CD4-positive, alpha-beta T cell treated with Interleukin-2 at 100 ng/mL for 4 hours (primary cell): ENCODE results near the gene BMP10.

Experiments
- DNase-seq: peaks from one replicate; pipeline ENCODE4 v3.0.0-alpha.2; 2020; ENCODE audit warnings: low spot score

Gene BMP10

DNA sequence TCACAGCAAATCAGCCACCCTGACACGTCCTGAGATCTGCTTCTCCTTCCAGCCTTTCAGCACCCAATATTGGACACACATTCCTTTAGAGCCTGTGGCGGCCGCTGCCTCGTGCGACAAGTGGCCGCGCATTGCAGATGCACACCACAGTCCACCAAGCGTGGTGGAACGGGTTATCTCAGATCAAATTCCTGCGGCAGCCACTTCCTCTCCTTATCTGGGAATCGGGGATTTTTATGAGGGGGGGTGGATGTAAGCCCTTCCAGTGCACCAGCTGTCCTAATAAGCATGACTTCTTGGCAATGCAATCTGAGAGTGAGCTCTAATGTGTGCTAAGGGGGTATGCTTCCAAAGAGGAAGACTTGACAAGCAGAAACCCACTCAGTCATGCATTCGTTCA, 18.3 kb upstream of the BMP10 start:
- DNase-seq = no peak

- no peak for DNase-seq
Measured at GRCh38 chr2:68889021-68889420, 17.8 kb upstream of the BMP10 start.

DNA sequence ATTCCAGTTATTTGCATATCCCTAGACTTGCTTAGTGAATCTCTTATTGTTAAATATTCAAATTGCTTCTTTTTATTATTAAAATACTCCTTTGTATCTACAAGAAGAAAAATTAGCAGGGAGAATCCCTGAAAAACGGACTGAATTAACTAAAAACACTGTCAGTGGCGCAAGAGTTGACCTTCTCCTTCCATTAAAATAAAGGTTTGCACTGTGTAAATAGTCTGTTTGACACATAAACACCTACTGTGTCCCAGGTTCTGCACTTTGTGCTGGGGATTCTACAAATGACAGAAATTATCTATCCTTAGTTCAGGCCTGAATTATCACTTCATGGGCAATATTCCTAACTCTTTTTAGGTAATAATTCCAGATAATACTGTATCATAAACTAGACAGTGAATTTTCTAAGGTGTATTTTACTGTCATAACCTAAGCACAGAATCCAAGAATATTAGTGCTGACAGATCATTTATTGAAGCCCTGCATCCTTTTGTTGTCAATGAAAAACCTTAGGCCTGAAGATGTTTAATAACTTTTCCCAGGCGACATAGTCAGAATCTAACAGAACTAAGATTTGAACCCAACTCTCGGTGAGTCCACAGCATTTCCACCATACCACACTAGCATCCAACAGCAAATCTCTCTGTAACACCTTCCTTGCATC, 17.0 kb upstream of the BMP10 start:
- DNase-seq = no peak

- no peak for DNase-seq
Measured at GRCh38 chr2:68885811-68886075, 14.5 kb upstream of the BMP10 start.

DNA sequence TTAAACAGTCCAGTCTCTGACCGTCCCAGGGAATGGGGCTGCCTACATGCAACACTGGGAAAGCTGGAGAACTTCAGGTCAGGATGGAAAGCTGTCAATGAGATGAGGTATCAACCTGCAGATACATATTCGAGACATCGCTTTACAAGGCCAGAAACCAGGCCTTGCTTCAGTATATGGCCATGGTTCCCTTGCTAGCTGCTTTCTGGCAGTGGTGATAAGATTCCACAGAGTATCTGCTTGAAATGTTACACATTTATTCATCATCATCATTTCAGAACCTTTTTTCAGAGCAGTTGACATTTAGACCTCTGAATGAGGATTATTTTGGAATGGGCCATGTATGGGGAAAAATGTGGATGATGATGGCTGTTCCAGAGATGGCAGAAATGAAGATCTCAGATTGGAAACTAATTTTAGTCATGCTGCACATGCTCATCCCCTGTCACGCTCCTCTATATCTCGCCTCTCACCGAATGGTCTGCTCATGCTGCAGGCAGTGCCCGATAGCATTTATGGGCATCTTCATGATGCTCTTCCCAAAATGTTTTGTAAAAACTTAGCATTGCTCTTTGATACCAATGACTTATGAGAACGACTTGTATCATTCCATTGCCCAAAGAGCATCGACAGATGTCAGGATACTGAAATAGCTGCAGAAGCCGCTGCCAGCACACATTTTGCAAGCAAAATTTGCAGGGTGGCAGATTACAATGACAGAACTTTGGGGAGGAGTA, 14.0 kb upstream of the BMP10 start:
- no peak for DNase-seq

- DNase-seq = no peak
Measured at GRCh38 chr2:68880213-68880612, 9.0 kb upstream of the BMP10 start.

DNA sequence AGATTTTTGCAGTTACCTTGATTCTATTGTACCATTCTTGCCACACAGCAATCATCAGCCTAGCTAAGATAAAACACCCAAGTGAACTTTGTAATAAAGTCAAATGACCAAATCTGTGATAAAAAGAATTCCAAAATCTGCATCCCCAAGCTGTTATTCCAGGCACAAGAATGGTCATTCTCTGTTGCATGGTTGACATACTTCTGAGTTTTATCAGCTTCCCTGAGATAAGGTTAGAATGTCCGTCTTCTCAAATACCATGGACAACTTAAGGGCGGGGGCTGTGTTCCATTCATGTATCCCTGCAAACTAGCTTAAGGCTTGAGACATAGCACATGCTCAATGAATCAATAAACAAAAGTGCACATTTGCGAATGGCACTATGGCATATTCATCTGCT, 8.1 kb upstream of the BMP10 start:
- DNase-seq = no peak

- no peak for DNase-seq
Measured at GRCh38 chr2:68878753-68879152, 7.6 kb upstream of the BMP10 start.

DNA sequence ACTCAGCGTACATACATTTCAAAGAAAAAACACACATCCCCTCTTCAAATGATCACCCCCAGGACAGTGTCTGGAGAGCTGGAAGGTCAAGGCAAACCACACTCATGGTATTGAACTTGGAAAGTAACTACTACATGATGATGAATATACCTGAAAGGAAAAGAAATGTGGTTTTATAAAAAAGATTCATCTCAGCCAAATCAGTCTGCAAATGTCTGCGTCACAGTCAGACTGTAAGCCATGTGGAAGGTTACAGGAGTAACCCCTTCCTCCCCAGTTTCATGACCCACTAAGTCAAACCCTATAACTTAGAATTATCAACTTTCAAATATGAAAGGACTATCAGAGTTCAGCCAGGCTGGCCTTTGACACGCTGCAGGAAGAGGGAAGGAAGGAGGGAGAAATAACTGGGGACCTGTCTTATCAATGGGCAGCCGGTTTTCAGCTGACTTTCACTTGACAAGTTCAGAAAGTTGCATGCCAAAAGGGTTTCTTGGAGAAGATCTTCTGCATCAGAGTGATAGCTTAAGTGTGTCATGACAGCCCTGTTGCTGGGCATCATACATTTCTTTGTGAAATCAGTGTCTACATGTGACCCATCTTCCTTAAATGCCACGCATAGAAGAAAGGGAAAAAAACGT, 7.0 kb upstream of the BMP10 start:
- DNase-seq = no peak

- no peak for DNase-seq
Measured at GRCh38 chr2:68877079-68877772, 6.0 kb upstream of the BMP10 start.

DNA sequence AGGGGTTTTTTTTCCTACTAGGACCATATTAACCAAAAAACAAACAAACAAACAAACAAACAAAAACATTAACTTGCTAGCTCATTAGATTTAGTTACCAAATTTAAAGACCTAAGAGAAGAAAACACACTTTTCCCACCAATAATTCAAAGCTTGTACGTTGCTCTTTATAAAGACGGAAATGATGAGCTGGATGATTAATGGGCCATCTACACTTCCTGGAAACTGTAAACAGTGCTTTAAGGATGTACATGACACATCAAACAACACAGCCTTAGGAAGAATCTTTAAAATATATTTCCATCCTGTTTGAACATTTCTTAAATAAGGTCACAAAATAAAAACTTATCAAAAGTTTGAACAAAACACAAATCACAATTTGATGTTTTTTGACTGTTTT, 982 bp downstream of the BMP10 start:
- DNase-seq = no peak

- no peak for DNase-seq
Measured at GRCh38 chr2:68865108-68865507, 6.1 kb downstream of the BMP10 start.

DNA sequence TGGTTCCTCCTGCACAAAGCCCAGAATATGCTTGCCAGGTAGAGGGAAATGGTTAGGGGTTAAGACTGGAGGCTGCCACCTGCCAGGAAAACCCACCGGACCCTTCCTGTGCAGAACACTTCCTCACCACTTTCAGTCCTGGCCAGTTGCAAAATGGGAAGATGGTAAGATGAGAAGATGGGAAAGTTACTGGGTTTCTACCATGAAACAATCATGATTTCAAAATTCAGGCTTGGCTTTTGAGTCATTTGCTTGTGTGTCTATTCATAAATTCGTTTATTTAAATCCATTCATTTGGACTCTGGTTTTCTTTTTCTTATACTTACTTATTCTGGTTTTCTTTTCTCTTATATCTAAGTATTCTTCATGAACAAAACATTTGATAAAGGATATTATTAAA, 7.2 kb downstream of the BMP10 start:
- no peak for DNase-seq

- DNase-seq = no peak
Measured at GRCh38 chr2:68862889-68863288, 8.3 kb downstream of the BMP10 start.

- DNase-seq = no peak
Measured at GRCh38 chr2:68861330-68861729, 9.9 kb downstream of the BMP10 start.

GRCh38 chr2:68860111-68860510, 11.1 kb downstream of the BMP10 start:
- no peak for DNase-seq

GRCh38 chr2:68857855-68858456, 13.2 kb downstream of the BMP10 start:
- no peak for DNase-seq

DNA sequence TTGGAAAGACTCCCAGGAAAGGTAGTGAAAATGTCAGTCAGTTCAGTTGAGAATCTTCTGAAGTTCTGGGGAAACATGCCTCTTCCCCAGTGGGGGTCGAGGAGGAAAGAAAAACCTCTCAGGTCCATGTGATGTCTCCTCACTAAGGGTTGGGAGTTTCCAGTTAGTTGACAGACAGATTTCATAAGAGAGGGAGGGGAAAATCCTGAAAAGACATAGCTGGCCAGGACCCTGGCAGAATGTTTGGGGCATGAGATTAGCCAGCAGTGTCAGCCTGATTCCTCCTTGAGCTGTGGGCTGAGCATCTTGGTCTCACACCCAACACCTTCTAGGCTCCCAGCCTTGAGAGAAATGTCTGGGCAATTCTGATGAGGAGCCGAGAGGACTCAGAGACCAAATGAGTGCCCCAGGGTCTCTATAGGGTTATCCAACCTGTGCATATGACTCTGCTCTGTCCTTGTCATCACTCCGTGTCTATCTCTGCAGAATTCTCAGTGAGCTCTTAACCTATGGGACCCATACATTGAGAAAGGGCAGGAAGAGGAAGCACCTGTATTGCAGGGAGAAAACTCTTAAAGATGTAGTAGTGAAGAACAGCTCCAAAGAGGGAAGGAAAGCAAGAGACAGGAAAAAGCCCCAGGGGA, 13.9 kb downstream of the BMP10 start:
- no peak for DNase-seq

- no peak for DNase-seq
Measured at GRCh38 chr2:68855550-68855949, 15.6 kb downstream of the BMP10 start.

DNA sequence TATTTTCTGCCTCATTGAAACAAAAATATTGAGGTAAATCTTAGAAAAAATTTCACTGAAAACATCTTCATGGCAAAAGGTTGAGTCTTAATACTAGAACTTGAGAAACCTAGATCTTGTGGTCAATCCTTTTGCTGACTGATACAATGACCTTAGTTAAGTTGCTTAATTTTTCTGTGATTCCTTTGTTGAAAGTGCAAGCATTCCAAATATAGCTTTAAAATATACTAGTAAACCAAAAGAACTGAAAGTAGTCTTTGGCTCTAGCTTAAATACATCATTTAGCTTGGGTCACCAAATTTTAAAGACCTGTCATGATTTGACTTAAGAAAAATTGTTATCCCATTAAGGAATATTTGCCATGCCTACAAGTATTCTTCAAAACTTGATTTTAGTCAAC, 16.7 kb downstream of the BMP10 start:
- no peak for DNase-seq

DNA sequence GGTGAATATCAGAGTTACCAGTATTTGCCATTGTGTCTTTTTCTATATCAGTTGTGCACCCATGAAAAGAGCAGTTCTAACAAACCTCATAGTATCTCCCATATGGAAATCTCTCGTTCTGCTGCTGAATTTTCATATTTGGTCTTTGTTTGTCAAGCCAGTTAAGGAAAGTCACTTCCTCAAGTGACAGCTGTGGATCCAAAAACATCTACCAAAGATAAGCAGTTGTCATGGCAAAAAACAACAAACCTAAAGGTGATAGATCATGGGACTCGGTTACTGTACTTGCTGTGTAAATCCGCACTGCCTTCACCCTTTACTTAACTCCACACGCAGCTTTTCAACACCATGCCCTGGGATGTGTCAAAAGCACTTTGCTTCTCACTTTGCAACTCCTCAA, 17.3 kb downstream of the BMP10 start:
- no peak for DNase-seq

GRCh38 chr2:68853035-68853434, 18.2 kb downstream of the BMP10 start:
- DNase-seq = no peak
